Endothelial cell of umbilical vein (primary cell): ENCODE data around the gene CPA3. TPM values are rescaled to one million over a fixed set of nuclear protein-coding genes. Genes with fewer than 3 reads are reported as not detected.

Source experiments
- BruUV-seq: library from RNA; stranded (reverse); fragments of 400-500 nt; replicated peaks from 2 replicates; lab custom pipeline; 2021; lab: Mats Ljungman, UMichigan
- CTCF ChIA-PET: fragments of 300-600, 350-600 bp; sonication (Branson Sonifier 250); formaldehyde crosslinking; loops from one replicate; lab custom pipeline; 2021; ENCODE audit warnings: antibody characterized with exemption, inconsistent platforms; lab: Charles Lee
- POLR2A ChIA-PET: fragments of 300-600, 350-600 bp; sonication (Branson Sonifier 250); formaldehyde crosslinking; loops from one replicate; lab custom pipeline; 2021; ENCODE audit warnings: antibody characterized with exemption, inconsistent platforms; lab: Charles Lee
- DNase-seq: peaks from one replicate; pipeline ENCODE4 v3.0.0-alpha.2; 2011; ENCODE audit warnings: low read depth, low spot score
- FAIRE-seq: peaks from 2 replicates; lab custom pipeline; 2011; peaks lifted over from hg19 to GRCh38; lab: Jason Lieb, UNC
- H2AFZ ChIP-seq: 2 replicates; pipeline ENCODE4 v1.6.0; 2012; ENCODE audit warnings: low read depth, low read length, control low read depth, inconsistent platforms
- H3K27ac ChIP-seq: 2 replicates; pipeline ENCODE4 v1.5.1; 2011; ENCODE audit warnings: low read depth, mild to moderate bottlenecking, control low read depth, low read length, moderate library complexity; ENCODE audit not compliant: insufficient read depth
- H3K27me3 ChIP-seq, 2 experiments: 2 replicates each; pipeline versions ENCODE4 v1.6.0 to v1.6.1; 2011; ENCODE audit warnings: low read length in 2 of 2, mixed read lengths in 1 of 2; ENCODE audit not compliant: control insufficient read depth in 2 of 2, insufficient read depth in 2 of 2
- H3K36me3 ChIP-seq, 2 experiments: 2 replicates in 1 of 2; 3 replicates in 1 of 2; pipeline ENCODE4 v1.5.1; 2011; ENCODE audit warnings: low read length in 2 of 2, mild to moderate bottlenecking in 1 of 2, moderate library complexity in 1 of 2; ENCODE audit not compliant: control insufficient read depth in 2 of 2, insufficient read depth in 2 of 2; ENCODE audit errors: extremely low read depth in 1 of 2
- H3K4me1 ChIP-seq: 3 replicates; pipeline ENCODE4 v1.5.1; 2011; ENCODE audit warnings: mild to moderate bottlenecking, low read length; ENCODE audit not compliant: control insufficient read depth, insufficient read depth; ENCODE audit errors: extremely low read depth
- H3K4me2 ChIP-seq: 2 replicates; pipeline ENCODE4 v1.6.1; 2011; ENCODE audit warnings: low read length, control low read depth, mixed read lengths; ENCODE audit not compliant: insufficient read depth
- H3K4me3 ChIP-seq, 3 experiments: fragments of 200-600 bp in 1 of 3; sonication (generic), shearing (Covaris generic) in 1 of 3; replicated peaks in 1 of 3; 2 replicates each; pipeline ENCODE4 v1.5.1; 2011 to 2016; ENCODE audit warnings: control low read depth in 3 of 3, low read length in 3 of 3, mild to moderate bottlenecking in 2 of 3, inconsistent platforms in 1 of 3, low read depth in 1 of 3, moderate library complexity in 1 of 3; ENCODE audit not compliant: insufficient read depth in 1 of 3
- H3K79me2 ChIP-seq: 2 replicates; pipeline ENCODE4 v1.6.0; 2012; ENCODE audit warnings: low read length, inconsistent platforms; ENCODE audit not compliant: control insufficient read depth, insufficient read depth
- H3K9ac ChIP-seq: replicated peaks from 2 replicates; pipeline ENCODE3; 2011; ENCODE audit warnings: low read length, control low read depth; ENCODE audit not compliant: insufficient read depth; ENCODE audit errors: extremely low read depth
- H3K9me1 ChIP-seq: replicated peaks from 3 replicates; pipeline ENCODE4 v1.6.0; 2011; ENCODE audit warnings: mild to moderate bottlenecking, low read length; ENCODE audit not compliant: control insufficient read depth, insufficient read depth; ENCODE audit errors: extremely low read depth
- H3K9me3 ChIP-seq: replicated peaks from 2 replicates; pipeline ENCODE4 v1.5.1; 2012; ENCODE audit warnings: low read length, inconsistent platforms; ENCODE audit not compliant: control insufficient read depth, insufficient read depth
- H4K20me1 ChIP-seq: replicated peaks from 2 replicates; pipeline ENCODE3; 2011; ENCODE audit warnings: mild to moderate bottlenecking, low read length; ENCODE audit not compliant: control insufficient read depth, insufficient read depth; ENCODE audit errors: extremely low read depth
- CTCF ChIP-seq, 2 donors: IDR thresholded peaks; 1 replicate in 1 of 2; 2 replicates in 1 of 2; pipeline ENCODE4 v1.5.1; 2011; ENCODE audit warnings: low read length in 2 of 2, mild to moderate bottlenecking in 2 of 2, moderate library complexity in 2 of 2, control low read depth in 1 of 2, inconsistent platforms in 1 of 2, low read depth in 1 of 2; ENCODE audit not compliant: insufficient read depth in 1 of 2; ENCODE audit errors: extremely low read depth in 1 of 2
- EZH2 ChIP-seq: IDR thresholded peaks from 2 replicates; pipeline ENCODE4 v1.6.1; 2012; ENCODE audit warnings: borderline replicate concordance, low read depth, mild to moderate bottlenecking, moderate library complexity, low read length, inconsistent platforms; ENCODE audit not compliant: severe bottlenecking
- FOS ChIP-seq: IDR thresholded peaks from 2 replicates; pipeline ENCODE4 v1.6.1; 2011; ENCODE audit warnings: mild to moderate bottlenecking, low read length, moderate library complexity, borderline replicate concordance; ENCODE audit not compliant: insufficient read depth
- GATA2 ChIP-seq: IDR thresholded peaks from 2 replicates; pipeline ENCODE4 v1.7.0; 2011; ENCODE audit warnings: low read depth, mild to moderate bottlenecking, moderate library complexity, mixed read lengths, low read length; ENCODE audit not compliant: insufficient read length, insufficient read depth
- JUN ChIP-seq: IDR thresholded peaks from 2 replicates; pipeline ENCODE4 v1.6.1; 2011; ENCODE audit warnings: borderline replicate concordance, low read depth; ENCODE audit not compliant: insufficient read length, insufficient read depth
- MYC ChIP-seq: IDR thresholded peaks from one replicate; pipeline ENCODE4 v1.6.1; 2011; ENCODE audit warnings: mild to moderate bottlenecking, low read depth, low read length
- POLR2A ChIP-seq: IDR thresholded peaks from 2 replicates; pipeline ENCODE4 v1.6.1; 2012; ENCODE audit warnings: low read depth, mild to moderate bottlenecking, control low read depth, low read length
- POLR2AphosphoS5 ChIP-seq: IDR thresholded peaks from 2 replicates; pipeline ENCODE4 v1.6.1; 2012; ENCODE audit warnings: low read depth, mild to moderate bottlenecking, control low read depth, low read length, moderate library complexity; ENCODE audit not compliant: insufficient read depth
- dilution Hi-C: fragments of 300-500 bp; cut with MboI; formaldehyde crosslinking; loops from one replicate; pipeline ENCODE4 v1.15.0; 2019; ENCODE audit warnings: low sequenced_read_pairs; ENCODE audit not compliant: extremely low pct_ligation_motif_present
- intact Hi-C: fragments of 100-400 bp; cut with micrococcal nuclease; formaldehyde crosslinking; loops from one replicate; pipeline ENCODE4 v1.10.0; 2022
- polyA plus RNA-seq, 4 experiments: library from polyadenylated mRNA; depleted of rRNA in 3 of 4; stranded (reverse) in 3 of 4; unstranded in 1 of 4; fragments of >200 nt; gene quantifications; 2 replicates each; pipeline versions ENCODE4 v1.2.1 to v1.2.3, GENCODE V29; 2011 to 2012; ENCODE audit warnings: missing spikeins in 1 of 4
- total RNA-seq: library from RNA; stranded (reverse); gene quantifications from 2 replicates; pipeline ENCODE4 v1.2.3, GENCODE V29; 2021
- TF ChIP-seq, protein P1 (sequence below): IDR thresholded peaks from 2 replicates; pipeline ENCODE4 v1.6.1; 2011; ENCODE audit not compliant: insufficient read depth, insufficient read length

Gene CPA3
- total and polyA plus RNA-seq, 2 donors (not counting 3 experiments of a cell fraction or from before 2014, with no cell fraction given), result 1.7 to 6.4 TPM

GRCh38 chr3:148833223-148833622 lies 31.9 kb upstream of the CPA3 start:
- no peaks in the 10 kb centered on the region for H3K36me3 ChIP-seq
- BruUV-seq, result no TSS peak
- ChIA-PET POLR2A (no interaction called here), CTCF (no interaction called here)
- DNase-seq (no peak), FAIRE-seq (no peak)
- H3K9ac ChIP-seq, result no peak overlapping the region
- H4K20me1 ChIP-seq, result no peaks in the 10 kb centered on the region
- H3K9me1 ChIP-seq, result no peaks in the 10 kb centered on the region
- no peaks in the 10 kb centered on the region for H3K79me2 ChIP-seq
- intact Hi-C loops, result no loop called here
- TF ChIP-seq JUN, result no peak
- TF ChIP-seq POLR2A, result no peak
- TF ChIP-seq, protein P1, sequence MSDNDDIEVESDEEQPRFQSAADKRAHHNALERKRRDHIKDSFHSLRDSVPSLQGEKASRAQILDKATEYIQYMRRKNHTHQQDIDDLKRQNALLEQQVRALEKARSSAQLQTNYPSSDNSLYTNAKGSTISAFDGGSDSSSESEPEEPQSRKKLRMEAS, result no peak
- TF ChIP-seq MYC, result no peak
- TF ChIP-seq POLR2AphosphoS5, result no peak
- TF ChIP-seq CTCF (IDR thresholded peaks at IDR 0.05; ENCODE audit: extremely low read depth in 1 of 2, insufficient read depth in 1 of 2, low read depth in 1 of 2, low read length in 2 of 2), result no peak
- TF ChIP-seq FOS, result no peak
- TF ChIP-seq GATA2, result no peak
- TF ChIP-seq EZH2, result no peak
- dilution Hi-C loops, result no loop called here
- no peak overlapping the region for H3K4me2 ChIP-seq
- H3K9me3 ChIP-seq, result no peaks in the 10 kb centered on the region
- H3K4me3 ChIP-seq, result no peak overlapping the region
- H3K27me3 ChIP-seq, result peaks cover 3 to 11% of the 10 kb centered on the region in 2 experiments
- H2AFZ ChIP-seq, result no peak overlapping the region
- no peak overlapping the region for H3K27ac ChIP-seq
- no peaks in the 10 kb centered on the region for H3K4me1 ChIP-seq
